Measurements from ENCODE around the gene OR4C45. TPM values are rescaled to one million over a fixed set of nuclear protein-coding genes. Genes with fewer than 3 reads are reported as not detected.

OR4C45 gene
- polyA plus RNA-seq, 4 donors, result not detected

Other genes with a start within 250 kb of the OR4C45 start
- not detected for gene OR4C13, start 80.5 kb upstream of the OR4C45 start, polyA plus RNA-seq (ENCODE audit: insufficient read length in 4 of 4)
- not detected for gene OR4C12, start 50.3 kb upstream of the OR4C45 start, polyA plus RNA-seq (ENCODE audit: insufficient read length in 4 of 4)